HPDE6-E6E7 (cell line): Measurements from ENCODE around the gene CSH1.
A peak's percentile ranks its signal among the peaks of the same experiment; 100 is the strongest.
"Not testable (repeated sequence)": the region's sequence is repeated elsewhere in the genome, so short reads cannot be mapped to it uniquely, and the experiment has no call there.

Experiments used
- DNase-seq: peaks from one replicate; pipeline ENCODE4 v3.0.0; 2011; ENCODE audit warnings: missing footprints; ENCODE audit errors: extremely low spot score

The CSH1 gene

DNA sequence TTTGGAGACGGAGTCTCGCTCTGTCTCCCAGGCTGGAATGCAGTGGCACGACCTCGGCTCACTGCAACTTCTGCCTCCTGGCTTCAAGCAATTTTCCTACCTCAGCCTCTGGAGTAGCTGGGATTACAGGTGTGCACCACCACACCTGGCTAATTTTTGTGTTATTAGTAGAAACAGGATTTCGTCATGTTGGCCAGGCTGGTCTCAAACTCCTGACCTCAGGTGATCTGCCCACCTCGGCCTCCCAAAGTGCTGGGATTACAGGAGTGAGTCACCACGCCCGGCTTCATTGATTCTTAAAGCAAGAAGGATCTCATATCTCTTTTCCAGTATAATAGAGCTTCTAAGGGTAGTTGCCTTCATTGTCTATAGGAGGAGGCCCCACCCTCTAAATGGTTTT lies 8.4 kb upstream of the CSH1 start:
- not testable (repeated sequence) for DNase-seq

DNA sequence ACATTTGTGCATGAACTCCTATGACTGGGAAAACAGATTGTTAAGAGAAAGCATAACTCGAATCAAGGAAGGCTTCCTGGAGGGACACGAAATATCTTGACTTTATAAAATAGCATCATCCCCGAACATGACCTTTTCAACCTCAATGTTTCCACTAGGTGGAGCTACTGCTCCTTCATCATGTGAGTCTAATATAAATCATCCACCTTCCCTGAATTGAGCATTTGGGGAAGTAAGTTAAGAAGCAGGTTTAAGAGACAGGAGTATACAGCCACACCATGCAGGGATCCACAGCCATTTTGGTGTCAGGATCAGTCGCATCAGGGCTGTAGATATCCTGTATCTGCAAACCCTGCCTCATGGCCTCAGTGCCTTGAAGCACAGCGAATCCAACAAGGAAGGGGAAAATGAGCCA lies 7.4 kb upstream of the CSH1 start:
- not testable (repeated sequence) for DNase-seq

DNA sequence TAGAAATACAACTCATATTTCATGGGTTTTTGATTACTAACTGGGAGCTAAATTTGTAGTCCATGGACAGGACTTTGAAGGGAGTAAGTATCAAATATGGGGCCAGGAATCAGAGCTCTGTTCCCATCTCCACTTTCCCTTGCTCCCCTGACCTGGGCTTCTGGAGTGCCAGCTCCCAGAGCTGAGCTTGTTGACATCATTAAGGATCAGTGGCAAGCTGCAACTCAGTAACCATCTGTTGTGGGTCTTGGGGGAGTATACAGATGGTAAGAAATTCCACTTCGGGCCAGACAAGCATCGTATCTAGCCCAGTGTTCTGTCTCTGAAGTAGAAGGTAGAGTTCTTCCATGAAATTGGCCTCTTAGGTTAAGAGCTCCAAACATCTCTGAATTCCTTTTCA lies 5.6 kb upstream of the CSH1 start:
- not testable (repeated sequence) for DNase-seq

DNA sequence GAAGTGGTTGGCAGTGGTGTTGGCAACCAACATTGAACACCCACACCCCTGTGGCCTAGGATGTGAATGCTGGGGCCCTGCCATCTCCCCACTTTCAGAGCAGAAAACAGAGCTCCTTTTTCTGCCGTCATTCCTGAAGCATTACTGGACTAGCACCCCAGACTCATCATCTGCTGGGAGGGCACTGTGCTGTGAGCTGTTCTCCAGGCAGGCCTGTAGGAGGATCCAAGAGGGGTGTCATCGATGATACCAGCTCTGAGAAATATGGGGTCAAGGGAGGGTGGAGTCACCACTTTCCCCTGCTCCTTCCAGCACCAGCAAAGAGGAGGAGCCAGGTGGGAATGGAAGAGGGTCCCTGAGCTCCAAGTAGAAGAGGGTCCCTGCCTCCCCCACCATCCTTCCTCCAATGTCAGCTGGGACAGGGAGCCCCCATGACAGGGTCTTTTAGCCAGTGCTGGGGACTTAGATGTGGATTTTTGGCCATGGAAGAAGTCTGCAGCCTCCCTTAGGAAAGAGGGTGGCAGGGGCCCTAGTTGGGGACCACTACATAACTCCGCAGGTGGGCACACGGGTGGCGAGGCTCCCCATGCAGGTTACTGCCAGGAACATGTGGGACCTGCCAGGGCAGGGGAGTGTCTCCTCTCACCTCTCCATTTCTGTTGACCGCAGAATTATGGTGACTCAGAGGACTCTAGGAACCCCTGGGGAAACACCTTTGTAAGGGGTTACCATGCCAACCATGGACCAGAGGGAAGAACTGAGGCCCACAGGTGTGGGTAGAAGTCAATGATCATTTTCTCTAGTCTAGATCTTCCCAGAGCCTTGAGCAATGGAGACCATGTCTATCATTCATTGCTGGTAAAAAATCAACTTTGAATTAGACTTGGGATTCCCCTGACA lies 2.8 kb upstream of the CSH1 start:
- DNase-seq: peak; percentile 47

DNA sequence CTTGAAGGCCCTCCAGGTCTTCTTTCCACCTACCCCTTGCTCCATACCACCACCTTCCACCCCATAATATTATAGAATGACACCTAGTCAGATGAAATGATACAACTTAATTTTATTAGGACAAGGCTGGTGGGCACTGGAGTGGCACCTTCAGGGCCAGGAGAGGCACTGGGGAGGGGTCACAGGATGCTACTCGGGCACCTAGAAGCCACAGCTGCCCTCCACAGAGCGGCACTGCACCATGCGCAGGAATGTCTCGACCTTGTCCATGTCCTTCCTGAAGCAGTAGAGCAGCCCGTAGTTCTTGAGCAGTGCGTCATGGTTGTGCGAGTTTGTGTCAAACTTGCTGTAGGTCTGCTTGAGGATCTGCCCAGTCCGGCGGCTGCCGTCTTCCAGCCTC lies 1.6 kb downstream of the CSH1 start:
- not testable (repeated sequence) for DNase-seq

DNA sequence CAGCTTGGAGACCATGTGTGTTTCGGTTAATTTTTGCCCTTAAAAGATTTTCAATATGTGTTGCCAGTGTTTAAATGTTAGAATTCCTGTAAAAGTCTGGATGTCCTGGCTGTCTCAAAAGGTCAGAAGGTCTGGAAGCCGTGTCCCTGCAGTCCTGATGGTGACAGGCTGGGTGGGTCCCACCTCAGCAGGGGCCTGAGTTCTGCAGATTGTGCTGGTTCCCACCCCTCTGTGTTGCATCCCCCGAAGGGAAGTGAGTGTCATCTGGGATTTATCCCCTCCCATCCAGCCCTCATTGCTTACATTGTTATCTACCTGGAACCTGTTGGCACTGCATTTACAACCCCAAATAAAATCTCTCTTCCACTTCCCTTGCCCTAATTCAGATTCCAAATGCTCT lies 2.4 kb downstream of the CSH1 start:
- not testable (repeated sequence) for DNase-seq

DNA sequence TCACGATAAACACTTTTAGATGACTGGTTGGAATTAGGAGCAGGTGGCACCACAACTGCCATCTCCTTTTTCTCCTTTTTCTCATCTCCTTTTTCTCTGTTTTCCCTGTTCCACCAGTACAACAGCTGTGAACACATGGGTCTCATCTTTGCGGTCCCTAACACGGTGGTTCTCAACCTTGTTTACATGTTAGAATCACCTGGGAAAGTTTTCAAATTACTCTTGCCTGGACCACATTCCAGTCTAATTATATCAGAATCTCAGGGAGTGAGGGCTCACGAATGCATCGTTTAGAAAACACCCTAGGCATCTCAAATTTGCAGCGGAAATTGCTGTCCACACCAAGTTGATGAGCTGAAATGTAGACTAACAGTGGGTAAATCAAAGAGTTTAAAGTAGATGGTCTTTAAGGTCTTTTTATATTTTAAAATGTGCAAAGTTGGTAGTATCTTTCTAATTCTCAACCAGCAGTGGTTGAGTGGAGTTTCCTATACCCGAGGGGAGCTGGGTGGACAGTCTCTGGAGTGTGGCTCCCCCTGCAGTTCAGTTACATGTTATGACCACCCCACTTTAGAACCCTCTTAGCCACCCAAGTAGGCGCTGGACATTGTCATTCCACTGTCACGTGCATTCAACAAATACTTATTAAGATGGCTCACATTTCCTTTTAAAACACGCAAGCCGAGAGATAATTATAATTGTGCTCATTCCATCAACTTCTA lies 3.9 kb downstream of the CSH1 start:
- not testable (repeated sequence) for DNase-seq

GRCh38 chr17:63889026-63889848 lies 7.1 kb downstream of the CSH1 start:
- DNase-seq: not testable (repeated sequence)

GRCh38 chr17:63885119-63885518 lies 11.3 kb downstream of the CSH1 start:
- not testable (repeated sequence) for DNase-seq

- DNase-seq: not testable (repeated sequence)
These were observed 13.7 kb downstream of the CSH1 start for GRCh38 chr17:63882626-63883126.

GRCh38 chr17:63881935-63882601 lies 14.3 kb downstream of the CSH1 start, which contains the start of gene GH2:
Gene GH2, minus strand, starts transcription at chr17:63881944. Its CDS starts 143 bp downstream, at chr17:63881801.
- peak; percentile 76 for DNase-seq

DNA sequence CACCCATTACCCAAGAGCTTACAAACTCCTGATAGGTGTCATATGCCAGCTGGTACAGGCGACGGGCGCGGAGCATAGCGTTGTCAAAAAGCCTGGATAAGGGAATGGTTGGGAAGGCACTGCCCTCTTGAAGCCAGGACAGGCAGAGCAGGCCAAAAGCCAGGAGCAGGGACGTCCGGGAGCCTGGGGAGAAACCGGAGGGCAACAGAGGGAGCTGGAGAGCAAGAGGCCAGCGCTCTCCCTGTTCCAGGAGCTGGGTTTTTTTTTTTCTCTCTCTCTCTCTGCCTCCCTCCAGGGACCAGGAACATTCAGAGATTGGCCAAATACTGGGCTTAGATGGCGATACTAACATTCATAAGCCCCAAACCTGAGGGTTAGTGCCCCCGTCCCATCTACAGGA lies 15.0 kb downstream of the CSH1 start:
- not testable (repeated sequence) for DNase-seq

- no peak for DNase-seq
These were observed 15.7 kb downstream of the CSH1 start for GRCh38 chr17:63880706-63881105.

DNA sequence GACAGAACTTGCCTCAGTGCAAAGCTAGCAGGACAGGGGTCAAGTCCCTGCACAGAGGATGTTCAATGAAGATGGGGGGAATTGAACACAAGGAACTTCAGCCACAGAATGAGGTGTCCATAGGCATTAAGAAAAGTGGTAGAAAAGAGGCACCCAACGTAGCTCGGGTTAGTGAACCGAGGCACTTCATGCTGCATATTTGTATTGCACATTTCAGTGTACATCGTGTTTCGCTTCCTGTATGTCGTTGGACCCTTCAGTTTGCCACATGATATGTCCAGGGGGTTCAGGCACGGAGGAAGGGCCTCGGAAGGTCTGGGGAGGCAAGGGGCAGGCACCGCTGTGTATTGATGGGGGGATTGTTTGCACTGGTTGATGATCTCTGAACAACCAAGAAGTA lies 18.0 kb downstream of the CSH1 start:
- DNase-seq: not testable (repeated sequence)

GRCh38 chr17:63874693-63875092 lies 21.7 kb downstream of the CSH1 start:
- not testable (repeated sequence) for DNase-seq

- DNase-seq: not testable (repeated sequence)
These were observed 22.2 kb downstream of the CSH1 start for GRCh38 chr17:63874061-63874626.

DNA sequence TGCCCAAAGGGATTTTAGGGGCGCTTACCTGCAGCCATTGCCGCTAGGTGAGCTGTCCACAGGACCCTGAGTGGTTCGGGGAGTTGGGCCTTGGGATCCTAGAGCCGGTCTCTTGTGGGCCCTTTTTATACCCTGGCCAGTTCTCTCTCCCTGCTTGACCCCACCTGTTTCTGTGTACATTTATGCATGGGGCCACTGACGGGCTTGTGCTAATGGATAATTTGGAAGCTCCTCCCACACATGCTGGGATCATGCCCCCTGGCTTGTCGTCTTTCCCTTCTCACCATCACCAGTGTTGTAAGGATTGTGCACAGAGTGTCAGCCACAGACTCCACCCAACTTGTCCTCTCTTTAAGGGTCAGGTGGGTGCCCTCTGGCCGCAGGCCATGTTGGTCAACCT lies 22.8 kb downstream of the CSH1 start, which contains the start of gene CSH2:
CSH2 (minus strand) TSS at position 101 of the 400 bp plus-strand sequence; CDS start at position 38, 63 bp downstream.
- DNase-seq: not testable (repeated sequence)

DNA sequence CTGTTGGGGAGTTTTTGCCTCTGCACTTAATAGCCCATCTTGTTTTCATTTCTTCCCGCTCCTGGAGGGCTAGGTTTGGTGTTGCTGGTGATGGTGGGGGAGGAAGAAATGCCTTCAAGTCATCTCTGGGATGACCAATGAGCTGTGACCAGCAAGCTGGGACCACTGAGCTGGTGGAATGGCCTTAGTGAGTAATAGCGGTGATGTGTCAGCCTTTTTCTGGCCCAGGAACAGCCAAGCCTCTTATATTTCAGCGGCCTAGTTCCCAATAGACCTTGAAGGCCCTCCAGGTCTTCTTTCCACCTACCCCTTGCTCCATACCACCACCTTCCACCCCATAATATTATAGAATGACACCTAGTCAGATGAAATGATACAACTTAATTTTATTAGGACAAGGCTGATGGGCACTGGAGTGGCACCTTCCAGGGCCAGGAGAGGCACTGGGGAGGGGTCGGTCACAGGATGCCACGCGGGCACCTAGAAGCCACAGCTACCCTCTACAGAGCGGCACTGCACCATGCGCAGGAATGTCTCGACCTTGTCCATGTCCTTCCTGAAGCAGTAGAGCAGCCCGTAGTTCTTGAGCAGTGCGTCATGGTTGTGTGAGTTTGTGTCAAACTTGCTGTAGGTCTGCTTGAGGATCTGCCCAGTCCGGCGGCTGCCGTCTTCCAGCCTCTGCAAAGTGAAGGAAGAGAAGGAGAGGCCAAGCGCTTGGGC lies 24.6 kb downstream of the CSH1 start:
- DNase-seq: not testable (repeated sequence)

GRCh38 chr17:63870292-63870665 lies 26.1 kb downstream of the CSH1 start:
- not testable (repeated sequence) for DNase-seq
